ENCODE results near the gene GMDS.
A peak's percentile ranks its signal among the peaks of the same experiment; 100 is the strongest.

GMDS gene

GRCh38 chr6:1820714-1821113 is 424.7 kb downstream of the GMDS start:
- DNase-seq (ENCODE audit: low read depth, low spot score), result no peak
- TF ChIP-seq CTCF (IDR thresholded peaks at IDR 0.05; ENCODE audit: low read depth, low read length), result no peak
- in situ Hi-C loops (cut with HindIII; ENCODE audit: low sequenced_read_pairs), result no loop called here
- H3K4me3 ChIP-seq (ENCODE audit: low read depth, low read length), result no peak overlapping the region

GRCh38 chr6:1820165-1820564 is 425.2 kb downstream of the GMDS start:
- TF ChIP-seq CTCF (IDR thresholded peaks at IDR 0.05; ENCODE audit: low read depth, low read length), result no peak
- DNase-seq (ENCODE audit: low read depth, low spot score), result peak; percentile 26
- in situ Hi-C loops (cut with HindIII; ENCODE audit: low sequenced_read_pairs), result no loop called here
- no peak overlapping the region for H3K4me3 ChIP-seq (ENCODE audit: low read depth, low read length)

GRCh38 chr6:1819007-1819406 is 426.4 kb downstream of the GMDS start:
- in situ Hi-C loops (cut with HindIII; ENCODE audit: low sequenced_read_pairs), result no loop called here
- DNase-seq (ENCODE audit: low read depth, low spot score), result no peak
- no peak overlapping the region for H3K4me3 ChIP-seq (ENCODE audit: low read depth, low read length)
- TF ChIP-seq CTCF (IDR thresholded peaks at IDR 0.05; ENCODE audit: low read depth, low read length), result no peak

- in situ Hi-C loops (cut with HindIII; ENCODE audit: low sequenced_read_pairs), result no loop called here
These were observed 428.2 kb downstream of the GMDS start for GRCh38 chr6:1817033-1817761.

GRCh38 chr6:1815827-1816452 is 429.5 kb downstream of the GMDS start:
- DNase-seq (ENCODE audit: low read depth, low spot score), result no peak

More at GRCh38 chr6:1817033-1817761, 428.2 kb downstream of the GMDS start:
- no peak overlapping the region for H3K4me3 ChIP-seq (ENCODE audit: low read depth, low read length)
- peak; percentile 62 for DNase-seq (ENCODE audit: low read depth, low spot score)
- TF ChIP-seq CTCF (IDR thresholded peaks at IDR 0.05; ENCODE audit: low read depth, low read length), result no peak

GRCh38 chr6:1814279-1814678 is 431.1 kb downstream of the GMDS start:
- in situ Hi-C loops (cut with HindIII; ENCODE audit: low sequenced_read_pairs), result no loop called here
- no peak overlapping the region for H3K4me3 ChIP-seq (ENCODE audit: low read depth, low read length)
- TF ChIP-seq CTCF (IDR thresholded peaks at IDR 0.05; ENCODE audit: low read depth, low read length), result no peak
- DNase-seq (ENCODE audit: low read depth, low spot score), result no peak

More at GRCh38 chr6:1815827-1816452, 429.5 kb downstream of the GMDS start:
- no peak for TF ChIP-seq CTCF (IDR thresholded peaks at IDR 0.05; ENCODE audit: low read depth, low read length)
- in situ Hi-C loops (cut with HindIII; ENCODE audit: low sequenced_read_pairs), result no loop called here
- H3K4me3 ChIP-seq (ENCODE audit: low read depth, low read length), result no peak overlapping the region
